Measurements from ENCODE around the gene GTF2H1. TPM values are rescaled to one million over a fixed set of nuclear protein-coding genes. Genes with fewer than 3 reads are reported as not detected.

The GTF2H1 gene
- total and polyA plus RNA-seq, 9 of the 15 experiments (the other 6 are each of a cell fraction or from before 2014, with no cell fraction given), result 56.9 to 126 (median 92.1) TPM

DNA sequence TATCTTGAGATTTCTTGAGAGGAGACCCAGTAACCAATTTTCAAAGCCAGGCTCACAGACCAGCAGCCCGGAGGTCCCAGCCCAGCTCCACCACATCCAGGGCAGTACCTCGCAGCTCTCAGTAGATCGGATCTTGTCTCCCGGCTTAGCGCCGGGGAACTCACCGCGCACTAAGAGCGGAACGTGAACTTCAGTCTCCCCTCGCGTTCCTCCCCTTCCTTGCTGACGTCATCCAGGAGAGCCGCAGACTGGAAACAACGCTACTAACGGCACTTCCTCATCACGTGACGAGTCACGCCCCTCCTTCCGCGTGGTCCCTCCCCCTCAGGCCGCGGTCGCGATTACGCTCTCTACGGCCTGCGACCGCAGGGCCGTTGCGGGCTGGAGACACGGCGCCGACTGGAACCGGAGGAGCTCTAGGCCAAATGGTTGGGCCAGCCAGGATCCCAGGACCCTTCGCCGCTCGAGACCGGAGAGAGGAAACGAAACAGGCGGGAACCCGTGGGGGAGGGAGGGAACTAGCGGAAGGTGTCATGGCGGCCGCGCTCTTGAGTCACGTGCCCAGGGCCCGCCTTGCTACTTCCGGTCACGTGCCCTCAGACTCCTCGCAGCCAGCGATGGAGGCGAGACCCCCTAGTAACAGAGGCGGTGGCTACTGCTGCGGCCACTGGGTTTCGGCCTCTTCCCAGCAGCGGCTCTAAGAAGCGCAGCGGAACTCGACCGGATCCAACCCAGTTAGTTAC lies at the start of gene GTF2H1, which contains the start of gene HPS5 (continued):
- TF ChIP-seq ELK3 (CRISPR knock-in tag; IDR thresholded peaks at IDR 0.05), result no peak
- TF ChIP-seq, protein P1, sequence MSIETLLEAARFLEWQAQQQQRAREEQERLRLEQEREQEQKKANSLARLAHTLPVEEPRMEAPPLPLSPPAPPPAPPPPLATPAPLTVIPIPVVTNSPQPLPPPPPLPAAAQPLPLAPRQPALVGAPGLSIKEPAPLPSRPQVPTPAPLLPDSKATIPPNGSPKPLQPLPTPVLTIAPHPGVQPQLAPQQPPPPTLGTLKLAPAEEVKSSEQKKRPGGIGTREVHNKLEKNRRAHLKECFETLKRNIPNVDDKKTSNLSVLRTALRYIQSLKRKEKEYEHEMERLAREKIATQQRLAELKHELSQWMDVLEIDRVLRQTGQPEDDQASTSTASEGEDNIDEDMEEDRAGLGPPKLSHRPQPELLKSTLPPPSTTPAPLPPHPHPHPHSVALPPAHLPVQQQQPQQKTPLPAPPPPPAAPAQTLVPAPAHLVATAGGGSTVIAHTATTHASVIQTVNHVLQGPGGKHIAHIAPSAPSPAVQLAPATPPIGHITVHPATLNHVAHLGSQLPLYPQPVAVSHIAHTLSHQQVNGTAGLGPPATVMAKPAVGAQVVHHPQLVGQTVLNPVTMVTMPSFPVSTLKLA (conservative IDR thresholded peaks at IDR 0.05), result peak; percentile 99 to 100
- no peak for TF ChIP-seq U2AF2 (optimal IDR thresholded peaks at IDR 0.05; ENCODE audit: low read depth, low read length)
- peak; percentile 55; the same call in 1 of the 2 replicates for TF ChIP-seq CEBPG (CRISPR knock-in tag; IDR thresholded peaks at IDR 0.05)
- no peak for TF ChIP-seq CEBPG (tag; conservative IDR thresholded peaks at IDR 0.05 in 1 of 2, IDR thresholded peaks at IDR 0.05 in 1 of 2)
- peak in 1 of 2 experiments; percentile 28; a peak in 1 of 4 replicates for TF ChIP-seq SIX5 (IDR thresholded peaks at IDR 0.05; ENCODE audit: borderline replicate concordance in 1 of 2, insufficient read depth in 1 of 2, low read depth in 1 of 2, low read length in 2 of 2)
- TF ChIP-seq RFX1 (IDR thresholded peaks at IDR 0.05), result peak; percentile 17; the same call in 1 of the 2 replicates
- TF ChIP-seq TAF9B (IDR thresholded peaks at IDR 0.05; ENCODE audit: partially characterized antibody), result peak; percentile 85
- peak; percentile 79 for TF ChIP-seq ZBTB7A (IDR thresholded peaks at IDR 0.05; ENCODE audit: borderline replicate concordance, control insufficient read depth, low read depth, low read length)
- TF ChIP-seq MAFG (tag; conservative IDR thresholded peaks at IDR 0.05), result no peak
- peak; percentile 40 to 77; a peak in 1 of 4 replicates for TF ChIP-seq TRIM24 (IDR thresholded peaks at IDR 0.05)
- no peak for TF ChIP-seq MCM2 (IDR thresholded peaks at IDR 0.05; ENCODE audit: low read depth)
- TF ChIP-seq, protein P2, sequence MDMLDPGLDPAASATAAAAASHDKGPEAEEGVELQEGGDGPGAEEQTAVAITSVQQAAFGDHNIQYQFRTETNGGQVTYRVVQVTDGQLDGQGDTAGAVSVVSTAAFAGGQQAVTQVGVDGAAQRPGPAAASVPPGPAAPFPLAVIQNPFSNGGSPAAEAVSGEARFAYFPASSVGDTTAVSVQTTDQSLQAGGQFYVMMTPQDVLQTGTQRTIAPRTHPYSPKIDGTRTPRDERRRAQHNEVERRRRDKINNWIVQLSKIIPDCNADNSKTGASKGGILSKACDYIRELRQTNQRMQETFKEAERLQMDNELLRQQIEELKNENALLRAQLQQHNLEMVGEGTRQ (CRISPR knock-in tag; IDR thresholded peaks at IDR 0.05), result peak; percentile 94
- TF ChIP-seq RHOXF2B (CRISPR knock-in tag; conservative IDR thresholded peaks at IDR 0.05), result 0 out of 2 replicates have a peak, but pooled peaks have one; percentile 51
- peak; percentile 90 for TF ChIP-seq GTF2E2 (tag; IDR thresholded peaks at IDR 0.05)
- TF ChIP-seq, protein P3, sequence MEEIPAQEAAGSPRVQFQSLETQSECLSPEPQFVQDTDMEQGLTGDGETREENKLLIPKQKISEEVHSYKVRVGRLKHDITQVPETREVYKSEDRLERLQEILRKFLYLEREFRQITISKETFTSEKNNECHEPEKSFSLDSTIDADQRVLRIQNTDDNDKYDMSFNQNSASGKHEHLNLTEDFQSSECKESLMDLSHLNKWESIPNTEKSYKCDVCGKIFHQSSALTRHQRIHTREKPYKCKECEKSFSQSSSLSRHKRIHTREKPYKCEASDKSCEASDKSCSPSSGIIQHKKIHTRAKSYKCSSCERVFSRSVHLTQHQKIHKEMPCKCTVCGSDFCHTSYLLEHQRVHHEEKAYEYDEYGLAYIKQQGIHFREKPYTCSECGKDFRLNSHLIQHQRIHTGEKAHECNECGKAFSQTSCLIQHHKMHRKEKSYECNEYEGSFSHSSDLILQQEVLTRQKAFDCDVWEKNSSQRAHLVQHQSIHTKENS (CRISPR knock-in tag; IDR thresholded peaks at IDR 0.05), result no peak
- no peak for TF ChIP-seq NFATC3 (IDR thresholded peaks at IDR 0.05)
- TF ChIP-seq PHF21A (IDR thresholded peaks at IDR 0.05; ENCODE audit: borderline replicate concordance, low read depth), result no peak
- no peak for TF ChIP-seq HNRNPUL1 (IDR thresholded peaks at IDR 0.05; ENCODE audit: low read length)
- TF ChIP-seq ZNF589 (CRISPR knock-in tag; IDR thresholded peaks at IDR 0.05; ENCODE audit: low read depth), result peak; percentile 21; the same call in 1 of the 2 replicates
- TF ChIP-seq MEIS2 (IDR thresholded peaks at IDR 0.05; ENCODE audit: partially characterized antibody), result no peak
- TF ChIP-seq, protein P4, sequence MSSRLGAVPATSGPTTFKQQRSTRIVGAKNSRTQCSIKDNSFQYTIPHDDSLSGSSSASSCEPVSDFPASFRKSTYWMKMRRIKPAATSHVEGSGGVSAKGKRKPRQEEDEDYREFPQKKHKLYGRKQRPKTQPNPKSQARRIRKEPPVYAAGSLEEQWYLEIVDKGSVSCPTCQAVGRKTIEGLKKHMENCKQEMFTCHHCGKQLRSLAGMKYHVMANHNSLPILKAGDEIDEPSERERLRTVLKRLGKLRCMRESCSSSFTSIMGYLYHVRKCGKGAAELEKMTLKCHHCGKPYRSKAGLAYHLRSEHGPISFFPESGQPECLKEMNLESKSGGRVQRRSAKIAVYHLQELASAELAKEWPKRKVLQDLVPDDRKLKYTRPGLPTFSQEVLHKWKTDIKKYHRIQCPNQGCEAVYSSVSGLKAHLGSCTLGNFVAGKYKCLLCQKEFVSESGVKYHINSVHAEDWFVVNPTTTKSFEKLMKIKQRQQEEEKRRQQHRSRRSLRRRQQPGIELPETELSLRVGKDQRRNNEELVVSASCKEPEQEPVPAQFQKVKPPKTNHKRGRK (tag; IDR thresholded peaks at IDR 0.05), result no peak
- peak; percentile 97 for TF ChIP-seq POLR2A (conservative IDR thresholded peaks at IDR 0.05)

Data from K562 (cell line).